Fibroblast of peridontal ligament (primary cell): ENCODE results near the gene ADARB1.
"Not testable (repeated sequence)": the region's sequence is repeated elsewhere in the genome, so short reads cannot be mapped to it uniquely, and the experiment has no call there.

Experiments used
- DNase-seq: peaks from one replicate; pipeline ENCODE4 v3.0.0-alpha.2; 2010; ENCODE audit errors: extremely low read depth

The ADARB1 gene

GRCh38 chr21:45114475-45114874 is 40.1 kb downstream of the ADARB1 start:
- DNase-seq = no peak

GRCh38 chr21:45115141-45115540 is 40.8 kb downstream of the ADARB1 start:
- no peak for DNase-seq

- no peak for DNase-seq
Observed at GRCh38 chr21:45116066-45116465, 41.7 kb downstream of the ADARB1 start.

- no peak for DNase-seq
Observed at GRCh38 chr21:45117314-45117713, 42.9 kb downstream of the ADARB1 start.

- DNase-seq = no peak
Observed at GRCh38 chr21:45118099-45118498, 43.7 kb downstream of the ADARB1 start.

- DNase-seq = no peak
Observed at GRCh38 chr21:45119812-45120211, 45.4 kb downstream of the ADARB1 start.

GRCh38 chr21:45120975-45121374 is 46.6 kb downstream of the ADARB1 start:
- DNase-seq = no peak

GRCh38 chr21:45122030-45122429 is 47.6 kb downstream of the ADARB1 start:
- DNase-seq = no peak

GRCh38 chr21:45122432-45123132 is 48.2 kb downstream of the ADARB1 start:
- no peak for DNase-seq

GRCh38 chr21:45123440-45123839 is 49.1 kb downstream of the ADARB1 start:
- no peak for DNase-seq

- no peak for DNase-seq
Observed at GRCh38 chr21:45124596-45124995, 50.2 kb downstream of the ADARB1 start.

GRCh38 chr21:45125357-45125756 is 51.0 kb downstream of the ADARB1 start:
- DNase-seq = no peak

- no peak for DNase-seq
Observed at GRCh38 chr21:45126204-45126626, 51.8 kb downstream of the ADARB1 start.

- DNase-seq = no peak
Observed at GRCh38 chr21:45126983-45127382, 52.6 kb downstream of the ADARB1 start.

- no peak for DNase-seq
Observed at GRCh38 chr21:45127937-45128336, 53.6 kb downstream of the ADARB1 start.

GRCh38 chr21:45128613-45129188 is 54.3 kb downstream of the ADARB1 start:
- peak; percentile 75 for DNase-seq

- no peak for DNase-seq
Observed at GRCh38 chr21:45129189-45129923, 55.0 kb downstream of the ADARB1 start.

GRCh38 chr21:45130324-45130774 is 56.0 kb downstream of the ADARB1 start:
- peak; percentile 89 for DNase-seq

GRCh38 chr21:45131537-45131999 is 57.2 kb downstream of the ADARB1 start:
- DNase-seq = no peak

- DNase-seq = no peak
Observed at GRCh38 chr21:45132841-45133573, 58.6 kb downstream of the ADARB1 start.

GRCh38 chr21:45133574-45134278 is 59.3 kb downstream of the ADARB1 start:
- not testable (repeated sequence) for DNase-seq
